Loucy (cell line): ENCODE results near the gene ZSCAN30.

Source experiments
- CTCF ChIP-seq: fragments of 200-600 bp; sonication (generic); conservative IDR thresholded peaks from 2 replicates; pipeline ENCODE4 v1.5.1; 2014; ENCODE audit warnings: mild to moderate bottlenecking, antibody characterized with exemption, low read length
- EZH2phosphoT487 ChIP-seq: fragments of 200-600 bp; IDR thresholded peaks from 2 replicates; pipeline ENCODE4 v1.6.1; 2018; ENCODE audit warnings: antibody characterized with exemption, mild to moderate bottlenecking, moderate library complexity, borderline replicate concordance

- no peak for TF ChIP-seq CTCF
- TF ChIP-seq EZH2phosphoT487, result no peak
Observed at GRCh38 chr18:35331367-35332087, 41.5 kb upstream of the ZSCAN30 start.
